HG03280 (cell line): ENCODE data around the gene KRT83.
A peak's percentile ranks its signal among the peaks of the same experiment; 100 is the strongest.
"Not testable (repeated sequence)": the region's sequence is repeated elsewhere in the genome, so short reads cannot be mapped to it uniquely, and the experiment has no call there.

Source experiments
- ATAC-seq: cut with Tn5 transposase; IDR thresholded peaks from one replicate; pipeline ENCODE4 v1.9.1; 2021; ENCODE audit warnings: mild to moderate bottlenecking, moderate library complexity; ENCODE audit not compliant: unreplicated experiment

Gene KRT83

GRCh38 chr12:52290483-52291134 is 30.6 kb downstream of the KRT83 start:
- not testable (repeated sequence) for ATAC-seq

- peak; percentile 79 for ATAC-seq
Measured at GRCh38 chr12:52287816-52288805, 33.1 kb downstream of the KRT83 start.

- not testable (repeated sequence) for ATAC-seq
Measured at GRCh38 chr12:52286857-52287785, 34.1 kb downstream of the KRT83 start.

GRCh38 chr12:52285851-52286530 is 35.2 kb downstream of the KRT83 start:
- no peak for ATAC-seq

GRCh38 chr12:52285172-52285745 is 35.9 kb downstream of the KRT83 start:
- no peak for ATAC-seq

- no peak for ATAC-seq
Measured at GRCh38 chr12:52284562-52285171, 36.5 kb downstream of the KRT83 start.

GRCh38 chr12:52280796-52281560 is 40.2 kb downstream of the KRT83 start:
- no peak for ATAC-seq

GRCh38 chr12:52280319-52280795 is 40.8 kb downstream of the KRT83 start:
- ATAC-seq = no peak

- no peak for ATAC-seq
Measured at GRCh38 chr12:52279422-52280318, 41.5 kb downstream of the KRT83 start.

GRCh38 chr12:52278575-52279421 is 42.4 kb downstream of the KRT83 start:
- peak; percentile 87 for ATAC-seq

GRCh38 chr12:52277486-52278245 is 43.5 kb downstream of the KRT83 start:
- no peak for ATAC-seq

- ATAC-seq = no peak
Measured at GRCh38 chr12:52275686-52276085, 45.5 kb downstream of the KRT83 start.

GRCh38 chr12:52274521-52275120 is 46.6 kb downstream of the KRT83 start, which contains the start of gene KRT86:
Gene KRT86, plus strand, starts transcription at chr12:52274645. Its CDS starts 27,272 bp downstream, at chr12:52301917.
- ATAC-seq = no peak

- ATAC-seq = no peak
Measured at GRCh38 chr12:52271158-52271557, 50.0 kb downstream of the KRT83 start.

GRCh38 chr12:52270541-52271070 is 50.6 kb downstream of the KRT83 start:
- no peak for ATAC-seq
